Measurements from ENCODE around the gene SYT11.
A peak's percentile ranks its signal among the peaks of the same experiment; 100 is the strongest.

Gene SYT11

DNA sequence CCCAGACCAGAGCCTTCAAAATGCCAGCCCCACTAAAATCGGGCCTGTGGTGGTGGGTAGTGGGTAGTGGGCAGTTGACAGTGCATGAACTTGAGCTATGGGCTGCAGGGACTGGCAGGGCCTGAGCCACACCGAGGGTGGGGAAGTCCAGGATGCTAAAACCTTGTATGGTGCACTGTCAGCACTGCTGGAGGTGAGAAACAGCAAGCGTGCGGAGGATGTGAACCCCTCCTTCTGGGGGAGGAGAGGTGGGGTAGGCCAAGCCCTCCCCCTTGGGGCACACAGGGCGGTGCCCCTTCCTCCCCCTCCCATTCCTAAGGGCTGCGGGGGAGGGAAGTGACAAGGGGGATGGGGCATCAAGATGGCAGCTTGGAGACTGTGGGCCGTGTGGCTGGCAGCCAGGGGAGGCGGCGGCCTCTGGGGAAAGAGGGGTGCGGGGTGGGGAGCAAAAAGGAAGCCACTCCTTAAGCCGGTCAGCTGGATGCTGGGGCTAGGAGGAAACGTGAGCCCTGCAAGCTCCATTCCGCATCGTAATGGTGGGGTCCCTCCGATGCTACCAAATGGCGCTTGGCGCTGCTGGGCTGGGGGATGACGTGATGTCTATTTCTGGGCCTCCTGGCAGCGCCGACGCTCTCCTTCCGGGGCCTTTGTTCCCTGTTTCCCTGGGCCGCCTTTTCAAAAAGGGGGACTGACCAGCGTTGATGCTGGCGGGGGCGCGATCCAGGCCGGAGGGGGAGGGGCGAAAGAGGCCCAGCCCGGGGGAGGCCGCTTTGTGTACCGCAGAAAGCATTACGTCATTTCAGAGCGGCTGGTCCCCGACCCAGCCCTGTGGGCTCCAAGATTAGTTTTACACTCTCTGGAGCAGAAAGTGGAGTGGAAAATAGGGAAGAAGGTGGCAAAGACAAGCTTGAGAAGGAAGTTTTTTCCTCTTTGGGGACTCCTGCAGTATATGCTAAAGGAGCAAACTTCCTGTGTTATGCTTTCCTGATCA, 809 bp downstream of the SYT11 start (continued):
- TF ChIP-seq TSHZ1 (tag by site-specific recombination; IDR thresholded peaks at IDR 0.05; ENCODE audit: borderline replicate concordance), result peak; percentile 6; the same call in 1 of the 2 replicates
- peak; percentile 55; the same call in 1 of the 2 replicates for TF ChIP-seq ZNF501 (tag by site-specific recombination; IDR thresholded peaks at IDR 0.05)
- no peak for TF ChIP-seq ZNF211 (tag by site-specific recombination; IDR thresholded peaks at IDR 0.05; ENCODE audit: low read depth)
- TF ChIP-seq ZNF555 (tag by site-specific recombination; conservative IDR thresholded peaks at IDR 0.05), result no peak
- peak; percentile 78 for TF ChIP-seq KLF8 (tag by site-specific recombination; IDR thresholded peaks at IDR 0.05)
- peak; percentile 85 for TF ChIP-seq KLF10 (tag by site-specific recombination; IDR thresholded peaks at IDR 0.05)
- TF ChIP-seq ZNF843 (tag by site-specific recombination; IDR thresholded peaks at IDR 0.05), result peak; percentile 51; the same call in 1 of the 2 replicates
- TF ChIP-seq SP7 (tag by site-specific recombination; IDR thresholded peaks at IDR 0.05), result peak; percentile 80; the same call in 1 of the 2 replicates
- peak; percentile 94 for TF ChIP-seq ZNF629 (tag by site-specific recombination; IDR thresholded peaks at IDR 0.05)
- TF ChIP-seq ZBTB17 (tag by site-specific recombination; IDR thresholded peaks at IDR 0.05), result no peak
- TF ChIP-seq ZNF184 (tag by site-specific recombination; IDR thresholded peaks at IDR 0.05), result 0 out of 2 replicates have a peak, but pooled peaks have one; percentile 37
- peak; percentile 95 for TF ChIP-seq ZNF398 (tag by site-specific recombination; IDR thresholded peaks at IDR 0.05)
- no peak for TF ChIP-seq ZNF112 (tag by site-specific recombination; IDR thresholded peaks at IDR 0.05)
- TF ChIP-seq ZFP37 (tag by site-specific recombination; IDR thresholded peaks at IDR 0.05), result peak; percentile 54; the same call in 1 of the 2 replicates
- TF ChIP-seq ZNF350 (tag by site-specific recombination; IDR thresholded peaks at IDR 0.05), result no peak
- peak; percentile 95 for TF ChIP-seq ZBTB10 (tag by site-specific recombination; IDR thresholded peaks at IDR 0.05)
- TF ChIP-seq, protein P1, sequence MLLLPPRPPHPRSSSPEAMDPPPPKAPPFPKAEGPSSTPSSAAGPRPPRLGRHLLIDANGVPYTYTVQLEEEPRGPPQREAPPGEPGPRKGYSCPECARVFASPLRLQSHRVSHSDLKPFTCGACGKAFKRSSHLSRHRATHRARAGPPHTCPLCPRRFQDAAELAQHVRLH (tag by site-specific recombination; IDR thresholded peaks at IDR 0.05), result peak; percentile 26; the same call in 1 of the 2 replicates
- peak; percentile 83 for TF ChIP-seq IKZF3 (tag by site-specific recombination; IDR thresholded peaks at IDR 0.05)
- TF ChIP-seq RBAK (tag by site-specific recombination; IDR thresholded peaks at IDR 0.05), result no peak
- no peak for TF ChIP-seq ZNF114 (tag by site-specific recombination; IDR thresholded peaks at IDR 0.05)
- TF ChIP-seq ZNF837 (tag by site-specific recombination; IDR thresholded peaks at IDR 0.05), result no peak
- TF ChIP-seq ZNF510 (tag by site-specific recombination; IDR thresholded peaks at IDR 0.05; ENCODE audit: insufficient replicate concordance), result no peak
- no peak for TF ChIP-seq ZNF19 (tag by site-specific recombination; IDR thresholded peaks at IDR 0.05; ENCODE audit: low read depth)
- TF ChIP-seq ZNF561 (tag by site-specific recombination; IDR thresholded peaks at IDR 0.05; ENCODE audit: borderline replicate concordance), result peak; percentile 68
- TF ChIP-seq ZNF558 (tag by site-specific recombination; IDR thresholded peaks at IDR 0.05), result 0 out of 2 replicates have a peak, but pooled peaks have one; percentile 26
- no peak for TF ChIP-seq ZNF530 (tag by site-specific recombination; IDR thresholded peaks at IDR 0.05; ENCODE audit: low read depth)
- no peak for TF ChIP-seq ZNF121 (tag by site-specific recombination; IDR thresholded peaks at IDR 0.05)
- TF ChIP-seq ZNF335 (tag by site-specific recombination; conservative IDR thresholded peaks at IDR 0.05), result peak; percentile 81
- no peak for TF ChIP-seq ZNF777 (tag by site-specific recombination; IDR thresholded peaks at IDR 0.05; ENCODE audit: borderline replicate concordance)
- no peak for TF ChIP-seq OSR2 (tag by site-specific recombination; IDR thresholded peaks at IDR 0.05)
- TF ChIP-seq ZNF791 (tag by site-specific recombination; IDR thresholded peaks at IDR 0.05), result no peak
- no peak for TF ChIP-seq SCRT2 (tag by site-specific recombination; IDR thresholded peaks at IDR 0.05)

All from HEK293 (cell line).